BLaER1 (cell line): Measurements from ENCODE around the gene ZNF536.
"Not testable (repeated sequence)": the region's sequence is repeated elsewhere in the genome, so short reads cannot be mapped to it uniquely, and the experiment has no call there.

Experiments used
- H3K27ac ChIP-seq: shearing (Covaris generic); formaldehyde crosslinking; 2 replicates; pipeline ENCODE4 v1.8.1; 2022
- H3K27me3 ChIP-seq: shearing (Covaris generic); formaldehyde crosslinking; 2 replicates; pipeline ENCODE4 v1.8.1; 2022
- H3K36me3 ChIP-seq: shearing (Covaris generic); formaldehyde crosslinking; 2 replicates; pipeline ENCODE4 v1.8.1; 2022
- H3K4me1 ChIP-seq: shearing (Covaris generic); formaldehyde crosslinking; 2 replicates; pipeline ENCODE4 v1.8.1; 2022
- H3K4me2 ChIP-seq: shearing (Covaris generic); formaldehyde crosslinking; 2 replicates; pipeline ENCODE4 v1.8.1; 2022
- H3K4me3 ChIP-seq: shearing (Covaris generic); formaldehyde crosslinking; 2 replicates; pipeline ENCODE4 v1.8.1; 2022
- H3K9ac ChIP-seq: shearing (Covaris generic); formaldehyde crosslinking; 2 replicates; pipeline ENCODE4 v1.8.1; 2022
- H3K9me3 ChIP-seq: shearing (Covaris generic); formaldehyde crosslinking; 2 replicates; pipeline ENCODE4 v1.8.1; 2022
- H4K20me1 ChIP-seq: shearing (Covaris generic); formaldehyde crosslinking; 2 replicates; pipeline ENCODE4 v1.8.1; 2022
- Cebpa-rat ChIP-seq: shearing (Covaris generic); IDR thresholded peaks from 2 replicates; pipeline ENCODE4 v1.8.1; 2022

ZNF536 gene

GRCh38 chr19:30467239-30467638 lies 95.1 kb downstream of the ZNF536 start:
- H4K20me1 ChIP-seq = no peaks in the 10 kb centered on the region
- no peaks in the 10 kb centered on the region for H3K36me3 ChIP-seq
- H3K9ac ChIP-seq = no peak overlapping the region
- no peak for TF ChIP-seq Cebpa-rat
- no peaks in the 10 kb centered on the region for H3K4me1 ChIP-seq
- H3K4me3 ChIP-seq = no peak overlapping the region
- no peaks in the 10 kb centered on the region for H3K27me3 ChIP-seq
- no peak overlapping the region for H3K27ac ChIP-seq
- no peaks in the 10 kb centered on the region for H3K9me3 ChIP-seq
- no peak overlapping the region for H3K4me2 ChIP-seq

GRCh38 chr19:30469774-30470173 lies 97.6 kb downstream of the ZNF536 start:
- Histone ChIP-seq H3K4me1 (no peaks in the 10 kb centered on the region), H3K27me3 (no peaks in the 10 kb centered on the region), H4K20me1 (no peaks in the 10 kb centered on the region), H3K9ac (no peak overlapping the region), H3K4me2 (no peak overlapping the region), H3K4me3 (no peak overlapping the region), H3K36me3 (no peaks in the 10 kb centered on the region), H3K9me3 (peaks cover 7% of the 10 kb centered on the region; the same call in 1 of the 2 replicates), H3K27ac (no peak overlapping the region)
- no peak for TF ChIP-seq Cebpa-rat

- Histone ChIP-seq H3K9me3 (peaks cover 7% of the 10 kb centered on the region; the same call in 1 of the 2 replicates), H3K27me3 (no peaks in the 10 kb centered on the region), H3K9ac (no peak overlapping the region), H3K4me3 (no peak overlapping the region), H3K4me2 (no peak overlapping the region), H3K36me3 (no peaks in the 10 kb centered on the region), H3K27ac (no peak overlapping the region), H4K20me1 (no peaks in the 10 kb centered on the region), H3K4me1 (no peaks in the 10 kb centered on the region)
- TF ChIP-seq Cebpa-rat = no peak
Measured at GRCh38 chr19:30471441-30471840, 99.3 kb downstream of the ZNF536 start.

- H3K4me2 ChIP-seq = no peak overlapping the region
- TF ChIP-seq Cebpa-rat = no peak
- H3K27ac ChIP-seq = no peak overlapping the region
- no peaks in the 10 kb centered on the region for H3K36me3 ChIP-seq
- no peaks in the 10 kb centered on the region for H3K4me1 ChIP-seq
- peaks cover 7% of the 10 kb centered on the region; the same call in 1 of the 2 replicates for H3K9me3 ChIP-seq
- no peaks in the 10 kb centered on the region for H3K27me3 ChIP-seq
- no peaks in the 10 kb centered on the region for H4K20me1 ChIP-seq
- no peak overlapping the region for H3K9ac ChIP-seq
- no peak overlapping the region for H3K4me3 ChIP-seq
Measured at GRCh38 chr19:30473334-30473867, 101.2 kb downstream of the ZNF536 start.

- Histone ChIP-seq H3K27me3 (no peaks in the 10 kb centered on the region), H3K4me2 (no peak overlapping the region), H4K20me1 (no peaks in the 10 kb centered on the region), H3K9ac (no peak overlapping the region), H3K36me3 (no peaks in the 10 kb centered on the region), H3K4me1 (no peaks in the 10 kb centered on the region), H3K4me3 (no peak overlapping the region), H3K27ac (no peak overlapping the region), H3K9me3 (peaks cover 7% of the 10 kb centered on the region; the same call in 1 of the 2 replicates)
- TF ChIP-seq Cebpa-rat = no peak
Measured at GRCh38 chr19:30476997-30477396, 104.8 kb downstream of the ZNF536 start.

GRCh38 chr19:30479231-30479630 lies 107.0 kb downstream of the ZNF536 start:
- H3K4me3 ChIP-seq = no peak overlapping the region
- H4K20me1 ChIP-seq = no peaks in the 10 kb centered on the region
- no peaks in the 10 kb centered on the region for H3K27me3 ChIP-seq
- H3K9ac ChIP-seq = no peak overlapping the region
- no peak for TF ChIP-seq Cebpa-rat
- H3K4me1 ChIP-seq = no peaks in the 10 kb centered on the region
- H3K27ac ChIP-seq = no peak overlapping the region
- H3K36me3 ChIP-seq = no peaks in the 10 kb centered on the region
- H3K4me2 ChIP-seq = no peak overlapping the region
- H3K9me3 ChIP-seq = no peaks in the 10 kb centered on the region

GRCh38 chr19:30480097-30480496 lies 107.9 kb downstream of the ZNF536 start:
- Histone ChIP-seq H3K36me3 (no peaks in the 10 kb centered on the region), H3K4me1 (no peaks in the 10 kb centered on the region), H3K9me3 (no peaks in the 10 kb centered on the region), H3K27me3 (no peaks in the 10 kb centered on the region), H4K20me1 (no peaks in the 10 kb centered on the region), H3K4me2 (no peak overlapping the region), H3K9ac (no peak overlapping the region), H3K27ac (no peak overlapping the region), H3K4me3 (no peak overlapping the region)
- TF ChIP-seq Cebpa-rat = no peak

- Histone ChIP-seq H3K27me3 (no peaks in the 10 kb centered on the region), H3K4me1 (no peaks in the 10 kb centered on the region), H3K9me3 (no peaks in the 10 kb centered on the region), H4K20me1 (no peaks in the 10 kb centered on the region), H3K27ac (no peak overlapping the region), H3K36me3 (no peaks in the 10 kb centered on the region), H3K9ac (no peak overlapping the region), H3K4me3 (no peak overlapping the region), H3K4me2 (no peak overlapping the region)
- TF ChIP-seq Cebpa-rat = no peak
Measured at GRCh38 chr19:30481063-30481462, 108.9 kb downstream of the ZNF536 start.

GRCh38 chr19:30481823-30482222 lies 109.6 kb downstream of the ZNF536 start:
- H3K27ac ChIP-seq = no peak overlapping the region
- H3K9me3 ChIP-seq = no peaks in the 10 kb centered on the region
- no peak for TF ChIP-seq Cebpa-rat
- H3K36me3 ChIP-seq = no peaks in the 10 kb centered on the region
- H3K9ac ChIP-seq = no peak overlapping the region
- no peaks in the 10 kb centered on the region for H3K27me3 ChIP-seq
- H3K4me3 ChIP-seq = no peak overlapping the region
- H3K4me1 ChIP-seq = no peaks in the 10 kb centered on the region
- no peaks in the 10 kb centered on the region for H4K20me1 ChIP-seq
- no peak overlapping the region for H3K4me2 ChIP-seq

GRCh38 chr19:30482956-30483355 lies 110.8 kb downstream of the ZNF536 start:
- TF ChIP-seq Cebpa-rat = no peak
- Histone ChIP-seq H3K36me3 (no peaks in the 10 kb centered on the region), H3K27ac (no peak overlapping the region), H3K4me2 (no peak overlapping the region), H3K27me3 (no peaks in the 10 kb centered on the region), H3K4me1 (no peaks in the 10 kb centered on the region), H3K4me3 (no peak overlapping the region), H3K9me3 (no peaks in the 10 kb centered on the region), H4K20me1 (no peaks in the 10 kb centered on the region), H3K9ac (no peak overlapping the region)

GRCh38 chr19:30486250-30486649 lies 114.1 kb downstream of the ZNF536 start:
- H3K4me3 ChIP-seq = not testable (repeated sequence)

More at GRCh38 chr19:30486250-30486649, 114.1 kb downstream of the ZNF536 start:
- not testable (repeated sequence) for H3K9ac ChIP-seq, H3K4me1 ChIP-seq, H3K9me3 ChIP-seq, H3K27ac ChIP-seq, H4K20me1 ChIP-seq, H3K36me3 ChIP-seq, H3K27me3 ChIP-seq, H3K4me2 ChIP-seq
